GM20000 (cell line): Measurements from ENCODE around the gene IQGAP2.
A peak's percentile ranks its signal among the peaks of the same experiment; 100 is the strongest.

Source experiments
- DNase-seq: peaks from one replicate; pipeline ENCODE4 v3.0.0; 2012; ENCODE audit warnings: low spot score
- CTCF ChIP-seq: IDR thresholded peaks from 2 replicates; pipeline ENCODE4 v1.5.1; 2012; ENCODE audit warnings: mild to moderate bottlenecking, control low read depth; ENCODE audit errors: extremely low read depth, missing control alignments

Gene IQGAP2

GRCh38 chr5:76638479-76638878 is 235.4 kb downstream of the IQGAP2 start:
- no peak for TF ChIP-seq CTCF

GRCh38 chr5:76641514-76642120 is 238.5 kb downstream of the IQGAP2 start:
- peak; percentile 79 for TF ChIP-seq CTCF
- peak; percentile 49 for DNase-seq

More at GRCh38 chr5:76638479-76638878, 235.4 kb downstream of the IQGAP2 start:
- DNase-seq, result peak; percentile 17

GRCh38 chr5:76642390-76643040 is 239.4 kb downstream of the IQGAP2 start:
- TF ChIP-seq CTCF, result no peak

GRCh38 chr5:76643371-76643770 is 240.3 kb downstream of the IQGAP2 start:
- DNase-seq, result no peak
- TF ChIP-seq CTCF, result no peak

More at GRCh38 chr5:76642390-76643040, 239.4 kb downstream of the IQGAP2 start:
- DNase-seq, result no peak

GRCh38 chr5:76649140-76649539 is 246.1 kb downstream of the IQGAP2 start:
- no peak for TF ChIP-seq CTCF

GRCh38 chr5:76652809-76653414 is 249.8 kb downstream of the IQGAP2 start:
- TF ChIP-seq CTCF, result no peak
- no peak for DNase-seq

More at GRCh38 chr5:76649140-76649539, 246.1 kb downstream of the IQGAP2 start:
- DNase-seq, result no peak

GRCh38 chr5:76657091-76657490 is 254.0 kb downstream of the IQGAP2 start:
- TF ChIP-seq CTCF, result no peak
- DNase-seq, result no peak
